Brain microvascular endothelial cell (primary cell): ENCODE results near the gene MAP3K14.

Experiments used
- DNase-seq: peaks from one replicate; pipeline ENCODE4 v3.0.0-alpha.2; 2020
- H3K27ac ChIP-seq: fragments of 250-450 bp; sonication (Bioruptor Pico); 2 replicates; pipeline ENCODE4 v1.5.1; 2020; ENCODE audit warnings: mild to moderate bottlenecking, moderate library complexity
- H3K27me3 ChIP-seq: fragments of 250-450 bp; sonication (Bioruptor Pico); replicated peaks from 2 replicates; pipeline ENCODE4 v1.5.1; 2020; ENCODE audit warnings: mild to moderate bottlenecking
- H3K36me3 ChIP-seq: fragments of 250-450 bp; sonication (Bioruptor Pico); replicated peaks from 2 replicates; pipeline ENCODE4 v1.5.1; 2020; ENCODE audit warnings: mild to moderate bottlenecking
- H3K4me3 ChIP-seq: 2 replicates; pipeline ENCODE4 v1.5.1; 2011; ENCODE audit warnings: low read depth, mild to moderate bottlenecking, control low read depth, low read length, moderate library complexity
- in situ Hi-C: cut with HindIII; loops from 2 replicates; pipeline ENCODE4 v1.10.0; 2017; ENCODE audit warnings: low sequenced_read_pairs, low pct_ligation_motif_present
- TF ChIP-seq, protein P1 (sequence below): IDR thresholded peaks from 2 replicates; pipeline ENCODE4 v1.5.1; 2011; ENCODE audit warnings: low read depth, mild to moderate bottlenecking, moderate library complexity, low read length, control low read depth, inconsistent platforms; ENCODE audit errors: missing control alignments

Gene MAP3K14

GRCh38 chr17:45332989-45333701 is 16.3 kb upstream of the MAP3K14 start:
- TF ChIP-seq, protein P1, sequence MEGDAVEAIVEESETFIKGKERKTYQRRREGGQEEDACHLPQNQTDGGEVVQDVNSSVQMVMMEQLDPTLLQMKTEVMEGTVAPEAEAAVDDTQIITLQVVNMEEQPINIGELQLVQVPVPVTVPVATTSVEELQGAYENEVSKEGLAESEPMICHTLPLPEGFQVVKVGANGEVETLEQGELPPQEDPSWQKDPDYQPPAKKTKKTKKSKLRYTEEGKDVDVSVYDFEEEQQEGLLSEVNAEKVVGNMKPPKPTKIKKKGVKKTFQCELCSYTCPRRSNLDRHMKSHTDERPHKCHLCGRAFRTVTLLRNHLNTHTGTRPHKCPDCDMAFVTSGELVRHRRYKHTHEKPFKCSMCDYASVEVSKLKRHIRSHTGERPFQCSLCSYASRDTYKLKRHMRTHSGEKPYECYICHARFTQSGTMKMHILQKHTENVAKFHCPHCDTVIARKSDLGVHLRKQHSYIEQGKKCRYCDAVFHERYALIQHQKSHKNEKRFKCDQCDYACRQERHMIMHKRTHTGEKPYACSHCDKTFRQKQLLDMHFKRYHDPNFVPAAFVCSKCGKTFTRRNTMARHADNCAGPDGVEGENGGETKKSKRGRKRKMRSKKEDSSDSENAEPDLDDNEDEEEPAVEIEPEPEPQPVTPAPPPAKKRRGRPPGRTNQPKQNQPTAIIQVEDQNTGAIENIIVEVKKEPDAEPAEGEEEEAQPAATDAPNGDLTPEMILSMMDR: no peak
- DNase-seq: no peak
- H3K36me3 ChIP-seq: no peaks in the 10 kb centered on the region
- in situ Hi-C loops: no loop called here
- H3K4me3 ChIP-seq: no peak overlapping the region
- no peaks in the 10 kb centered on the region for H3K27me3 ChIP-seq
- no peak overlapping the region for H3K27ac ChIP-seq

DNA sequence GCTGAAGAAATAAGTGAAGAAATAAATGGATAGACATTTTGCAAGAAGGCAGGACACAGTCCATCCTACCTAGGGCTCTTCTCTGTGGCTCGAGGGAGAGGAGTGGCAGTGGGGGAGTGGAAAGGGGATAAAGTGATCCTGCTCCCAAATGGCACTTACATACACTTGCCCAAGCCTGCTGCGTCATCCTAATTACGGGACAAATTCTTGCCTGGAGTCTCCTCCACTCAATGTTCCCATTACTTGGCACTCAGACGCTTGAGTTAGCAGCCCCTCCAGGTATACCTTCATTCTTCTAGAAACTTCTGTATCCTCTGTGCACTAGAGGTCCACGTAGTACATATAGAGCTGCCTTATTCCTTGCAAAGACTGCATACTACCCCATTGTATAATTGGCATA is 15.7 kb upstream of the MAP3K14 start:
- in situ Hi-C loops: no loop called here
- H3K4me3 ChIP-seq: no peak overlapping the region
- TF ChIP-seq, protein P1: no peak
- H3K27ac ChIP-seq: no peak overlapping the region
- no peaks in the 10 kb centered on the region for H3K36me3 ChIP-seq
- H3K27me3 ChIP-seq: no peaks in the 10 kb centered on the region
- no peak for DNase-seq

DNA sequence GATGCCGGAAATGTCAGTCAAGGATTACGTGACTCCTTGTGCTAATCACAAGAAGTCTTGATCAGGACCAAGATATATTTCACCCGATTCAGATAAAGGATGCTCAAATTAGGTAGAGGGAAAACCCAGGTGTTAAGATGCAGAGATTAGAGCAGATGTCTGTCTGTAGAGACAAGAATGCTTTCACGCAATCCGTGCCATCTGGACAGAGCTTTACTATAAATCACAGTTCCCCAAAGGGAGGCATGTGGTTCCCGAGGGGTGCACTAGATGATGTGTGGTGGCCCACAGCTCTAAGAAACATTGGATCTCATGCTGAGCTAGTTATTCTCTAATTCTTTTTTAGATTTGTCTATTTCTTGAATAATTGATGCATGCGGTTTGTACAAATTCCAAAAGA is 9.8 kb upstream of the MAP3K14 start:
- in situ Hi-C loops: no loop called here
- TF ChIP-seq, protein P1: no peak
- H3K27me3 ChIP-seq: no peaks in the 10 kb centered on the region
- DNase-seq: no peak
- no peak overlapping the region for H3K27ac ChIP-seq
- H3K36me3 ChIP-seq: no peaks in the 10 kb centered on the region
- no peak overlapping the region for H3K4me3 ChIP-seq

GRCh38 chr17:45325810-45326209 is 9.0 kb upstream of the MAP3K14 start:
- in situ Hi-C loops: no loop called here
- Histone ChIP-seq H3K4me3 (no peak overlapping the region), H3K27ac (no peak overlapping the region), H3K36me3 (no peaks in the 10 kb centered on the region), H3K27me3 (no peaks in the 10 kb centered on the region)
- DNase-seq: no peak
- TF ChIP-seq, protein P1: no peak

- TF ChIP-seq, protein P1: no peak
- Histone ChIP-seq H3K4me3 (no peak overlapping the region), H3K27me3 (no peaks in the 10 kb centered on the region), H3K36me3 (no peaks in the 10 kb centered on the region), H3K27ac (no peak overlapping the region)
- no peak for DNase-seq
- in situ Hi-C loops: no loop called here
These were observed 7.5 kb upstream of the MAP3K14 start for GRCh38 chr17:45324336-45324735.

- in situ Hi-C loops: no loop called here
- TF ChIP-seq, protein P1: no peak
- no peak overlapping the region for H3K27ac ChIP-seq
- DNase-seq: no peak
- H3K36me3 ChIP-seq: no peaks in the 10 kb centered on the region
- no peaks in the 10 kb centered on the region for H3K27me3 ChIP-seq
- H3K4me3 ChIP-seq: no peak overlapping the region
These were observed 5.3 kb upstream of the MAP3K14 start for GRCh38 chr17:45322168-45322567.
